Measurements from ENCODE around the gene UBE2R2.
A peak's percentile ranks its signal among the peaks of the same experiment; 100 is the strongest.
"Not testable (repeated sequence)": the region's sequence is repeated elsewhere in the genome, so short reads cannot be mapped to it uniquely, and the experiment has no call there.

UBE2R2 gene

DNA sequence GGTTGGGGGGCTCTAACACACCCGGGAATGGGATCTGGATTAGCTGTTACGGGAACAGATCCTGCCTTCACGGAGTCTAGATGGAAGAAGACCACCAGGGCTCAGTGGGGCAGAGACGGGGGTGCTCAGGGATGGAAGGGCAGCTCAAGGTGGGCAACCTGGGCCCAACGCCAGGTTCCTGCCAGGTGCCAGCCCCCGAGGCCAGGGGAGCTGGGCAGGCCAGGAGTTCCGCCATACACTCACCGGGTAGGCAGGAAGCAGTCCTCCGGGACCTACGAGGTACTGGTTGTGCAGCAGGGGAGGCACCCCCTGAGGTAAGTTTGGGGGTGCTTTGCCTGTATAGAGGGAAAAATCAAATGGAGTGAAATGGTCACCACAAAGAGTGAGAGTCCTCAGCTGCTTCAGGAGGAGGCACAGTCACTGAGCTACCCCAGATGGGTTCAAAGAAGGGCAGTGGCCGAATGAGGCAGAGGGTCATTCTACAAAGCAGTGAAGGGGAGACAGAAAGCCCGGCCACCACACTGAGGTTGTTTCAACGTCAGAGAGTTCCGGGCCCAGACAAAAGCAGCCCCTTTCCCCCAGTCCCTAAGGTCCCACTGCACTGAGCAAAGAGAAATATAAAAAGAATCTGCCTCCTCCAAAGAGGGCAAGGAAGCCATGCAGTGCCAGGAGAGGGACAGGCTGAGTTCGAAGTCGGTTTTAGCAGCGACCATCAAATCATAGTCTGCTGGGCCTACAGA lies 110.0 kb downstream of the UBE2R2 start:
- no peak for DNase-seq

DNA sequence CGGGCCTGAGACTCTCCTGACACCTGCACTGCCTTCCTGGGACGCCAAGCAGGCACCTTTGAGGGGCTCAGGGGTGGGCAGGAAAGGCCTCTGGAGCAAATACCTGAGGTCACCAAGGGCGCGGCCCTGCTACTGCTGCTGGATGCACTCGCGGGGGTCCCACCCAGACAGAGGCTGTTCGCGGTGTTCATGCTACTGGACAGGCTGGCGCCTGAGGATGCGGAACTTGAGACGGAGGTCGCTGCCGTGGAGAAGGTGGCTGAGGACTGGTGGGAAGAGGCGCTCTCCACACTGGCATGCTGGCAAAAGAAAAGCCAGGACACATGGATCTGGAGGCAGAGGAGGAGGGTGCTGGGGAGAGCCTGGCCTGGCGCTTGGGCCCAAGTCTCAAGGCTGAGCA lies 110.7 kb downstream of the UBE2R2 start:
- DNase-seq = no peak

- no peak for DNase-seq
Observed at GRCh38 chr9:33931326-33931725, 114.4 kb downstream of the UBE2R2 start.

- no peak for DNase-seq
Observed at GRCh38 chr9:33932078-33932807, 115.3 kb downstream of the UBE2R2 start.

GRCh38 chr9:33934188-33934878 lies 117.4 kb downstream of the UBE2R2 start:
- DNase-seq = no peak

DNA sequence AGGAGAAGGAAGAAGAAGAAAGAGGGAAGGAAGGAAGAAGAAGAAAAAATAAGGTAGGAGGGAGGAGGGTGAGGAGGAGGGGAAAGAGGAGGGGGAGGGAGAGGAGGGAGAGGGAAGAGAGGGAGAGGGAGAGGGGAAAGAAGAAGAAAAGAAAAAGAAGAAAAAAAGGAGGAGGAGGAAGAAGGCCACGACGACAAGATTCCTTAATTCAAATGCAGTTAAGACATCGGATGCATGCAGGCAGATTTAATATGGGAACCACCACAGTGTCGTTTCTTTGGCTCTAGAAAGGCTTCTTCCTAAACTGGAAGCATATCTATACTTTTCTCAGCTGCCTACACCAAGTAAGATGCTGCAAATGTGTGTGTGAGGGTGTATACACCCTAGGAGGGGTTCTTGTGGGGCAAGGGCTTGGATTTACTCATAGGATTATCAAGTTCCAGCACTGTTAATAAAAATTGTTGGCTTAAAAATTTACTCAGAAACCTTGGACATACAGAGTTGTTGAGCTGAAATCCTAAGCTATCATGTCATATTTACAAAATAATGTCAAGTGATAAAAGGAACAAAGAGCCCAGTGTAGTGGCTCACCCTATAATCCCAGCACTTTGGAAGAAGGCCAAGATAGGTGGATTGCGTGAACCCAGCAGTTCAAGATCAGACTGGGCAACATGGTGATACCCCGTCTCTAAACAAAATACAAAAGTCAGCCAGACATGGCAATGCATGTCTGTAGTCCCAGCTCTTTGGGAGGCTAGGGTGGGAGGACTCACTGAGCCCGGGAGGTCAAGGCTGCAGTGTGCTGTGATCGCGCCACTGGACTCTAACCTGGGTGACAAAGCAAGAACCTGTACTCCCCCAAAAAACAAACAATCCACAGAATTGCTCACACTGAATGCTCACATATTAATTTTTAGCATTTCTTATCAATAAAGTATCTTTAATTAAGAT lies 123.2 kb downstream of the UBE2R2 start:
- DNase-seq = no peak

DNA sequence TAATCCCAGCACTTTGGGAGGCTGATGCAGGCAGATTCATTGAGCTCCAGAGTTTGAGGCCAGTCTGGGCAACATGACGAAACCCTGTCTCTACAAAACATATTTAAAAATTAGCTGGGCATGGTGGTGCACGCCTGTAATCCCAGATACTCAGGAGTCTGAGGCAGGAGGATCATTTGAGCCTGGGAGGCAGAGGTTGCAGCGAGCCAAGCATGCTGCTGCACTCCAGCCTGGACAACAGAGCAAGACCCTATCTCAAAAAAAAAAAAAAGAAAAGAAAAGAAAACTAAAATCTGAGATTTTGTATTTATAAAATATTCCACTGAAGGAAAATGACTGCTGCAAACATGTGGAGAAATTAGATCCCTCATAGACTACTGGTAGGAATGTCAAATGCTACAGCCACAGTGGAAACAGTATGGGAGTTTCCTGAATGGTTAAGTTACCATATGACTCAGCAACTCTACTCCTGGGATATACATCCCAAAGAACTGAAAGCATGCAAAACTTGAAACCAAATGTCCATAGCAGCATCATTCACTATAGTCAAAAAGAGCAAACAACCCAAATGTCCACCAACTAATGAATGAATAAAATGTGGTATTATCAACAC lies 125.6 kb downstream of the UBE2R2 start:
- no peak for DNase-seq

GRCh38 chr9:33943389-33943788 lies 126.4 kb downstream of the UBE2R2 start:
- no peak for DNase-seq

DNA sequence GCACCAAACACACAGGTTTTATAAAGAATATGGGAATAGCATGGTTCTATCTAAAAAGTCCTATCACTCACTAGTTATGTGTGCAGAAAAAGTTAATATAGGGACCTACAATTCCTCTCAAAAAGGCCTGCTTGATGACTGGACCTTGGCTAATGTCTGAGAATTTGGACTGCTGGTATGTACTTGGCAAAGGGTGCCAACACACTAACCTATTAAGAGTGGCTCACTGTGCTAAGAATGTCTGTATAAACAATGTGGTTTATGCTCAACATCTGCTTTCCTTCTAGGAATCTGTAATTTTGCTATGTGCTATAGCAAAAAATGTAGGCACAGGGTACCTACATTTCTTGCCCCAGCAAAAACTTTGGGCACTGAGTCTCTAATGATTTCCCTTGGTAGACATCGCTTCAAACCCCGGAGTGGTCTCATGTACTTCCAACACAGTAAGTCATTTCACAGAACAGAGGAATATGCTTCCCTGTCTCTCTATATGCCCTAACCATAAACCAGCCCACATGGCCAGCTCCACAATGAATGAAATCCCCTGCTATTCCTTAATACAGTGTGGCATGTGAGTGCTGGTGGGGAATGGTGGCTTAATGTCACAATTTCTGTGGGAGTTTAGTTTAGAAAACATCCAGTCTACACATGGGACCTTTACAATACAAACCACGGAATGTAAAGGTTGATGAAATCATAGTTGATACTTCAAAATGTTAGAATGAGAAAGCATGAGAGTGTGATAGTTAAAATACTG lies 130.0 kb downstream of the UBE2R2 start:
- DNase-seq = no peak

- no peak for DNase-seq
Observed at GRCh38 chr9:33950371-33950770, 133.4 kb downstream of the UBE2R2 start.

DNA sequence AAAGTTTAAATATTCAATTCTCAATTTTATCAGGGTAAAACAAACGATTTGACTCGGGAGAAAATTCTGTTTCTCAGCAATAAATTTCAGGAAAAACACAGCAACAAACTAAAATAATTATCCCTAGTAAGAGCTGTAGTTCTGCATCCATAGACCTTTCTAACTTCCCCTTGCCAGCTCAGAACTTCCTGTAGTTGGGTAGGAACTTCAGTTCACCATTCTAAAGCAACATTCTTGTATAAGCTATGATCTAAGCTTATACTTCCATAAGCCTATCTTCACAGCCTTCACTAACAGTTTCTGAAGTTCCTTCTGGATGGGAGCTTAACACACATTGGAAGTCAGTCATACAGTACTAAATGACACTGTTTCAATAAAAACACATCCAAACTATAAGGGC lies 135.1 kb downstream of the UBE2R2 start:
- no peak for DNase-seq

DNA sequence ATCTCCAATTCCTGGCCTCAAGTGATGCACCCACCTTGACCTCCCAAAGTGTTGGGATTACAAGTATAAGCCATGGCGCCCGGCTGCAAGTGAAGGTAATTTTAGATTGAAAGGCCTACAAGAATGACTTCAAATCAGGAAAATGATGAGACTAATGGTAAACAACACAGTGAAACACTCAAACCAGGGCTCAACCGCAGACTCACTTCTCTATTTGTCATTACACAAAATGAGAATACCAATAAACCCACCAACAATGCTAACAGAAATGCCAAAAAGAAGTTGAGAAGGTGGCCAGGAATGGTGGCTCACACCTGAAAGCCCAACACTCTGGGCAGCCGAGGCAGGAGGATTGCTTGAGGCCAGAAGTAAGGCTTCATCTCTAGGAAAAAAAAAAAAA lies 139.6 kb downstream of the UBE2R2 start:
- no peak for DNase-seq

- DNase-seq = no peak
Observed at GRCh38 chr9:33959725-33960124, 142.8 kb downstream of the UBE2R2 start.

GRCh38 chr9:33962468-33962867 lies 145.5 kb downstream of the UBE2R2 start:
- DNase-seq = not testable (repeated sequence)

DNA sequence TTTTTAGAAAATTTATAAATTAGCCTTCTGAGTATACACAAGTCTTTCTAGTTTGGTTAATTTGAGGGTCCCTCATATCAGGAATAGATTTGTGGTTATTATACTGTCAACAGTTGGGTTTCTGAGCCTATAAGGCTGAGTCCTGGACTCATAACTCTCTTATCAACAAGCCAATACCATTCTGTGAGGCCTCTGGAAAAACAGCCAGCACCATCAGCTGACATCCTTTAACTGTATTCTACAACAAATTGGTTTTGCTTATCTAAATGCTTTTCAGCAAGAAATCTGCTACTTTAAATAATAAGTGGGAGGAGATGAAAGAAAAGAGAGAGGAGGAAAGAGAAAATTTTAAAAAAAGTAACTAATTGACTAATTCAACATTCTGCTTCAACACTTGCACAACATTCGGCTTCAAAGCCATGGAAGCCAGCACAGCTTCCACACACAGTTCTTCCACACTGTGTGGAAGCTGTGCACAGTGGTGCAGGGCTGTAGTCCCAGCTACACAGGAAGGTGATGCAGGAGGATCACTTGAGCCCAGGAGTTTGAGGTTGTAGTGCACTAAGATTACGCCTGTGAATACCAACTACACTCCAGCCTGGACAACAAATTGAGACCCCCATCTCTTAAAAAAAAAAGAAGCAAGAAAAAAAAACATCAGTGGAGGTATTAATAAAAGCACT lies 147.3 kb downstream of the UBE2R2 start:
- DNase-seq = peak in 2 of 56 donors; percentile 4 to 9
